Lower leg skin (tissue), 3 donors: Measurements from ENCODE around the gene ZNF562.
"Not testable (repeated sequence)": the region's sequence is repeated elsewhere in the genome, so short reads cannot be mapped to it uniquely, and the experiment has no call there.

ENCODE experiments used
- POLR2A ChIP-seq, 2 donors: fragments of 450-650 bp; IDR thresholded peaks; one replicate each; pipeline ENCODE4 v1.6.1; 2016 to 2017; ENCODE audit warnings: antibody characterized with exemption in 2 of 2, mild to moderate bottlenecking in 1 of 2, moderate library complexity in 1 of 2
- TF ChIP-seq, protein P1 (sequence below), 3 donors: fragments of 450-650 bp; IDR thresholded peaks; one replicate each; pipeline ENCODE4 v1.5.1; 2016; ENCODE audit warnings: antibody characterized with exemption in 3 of 3, mild to moderate bottlenecking in 3 of 3, moderate library complexity in 2 of 3

- TF ChIP-seq, protein P1, sequence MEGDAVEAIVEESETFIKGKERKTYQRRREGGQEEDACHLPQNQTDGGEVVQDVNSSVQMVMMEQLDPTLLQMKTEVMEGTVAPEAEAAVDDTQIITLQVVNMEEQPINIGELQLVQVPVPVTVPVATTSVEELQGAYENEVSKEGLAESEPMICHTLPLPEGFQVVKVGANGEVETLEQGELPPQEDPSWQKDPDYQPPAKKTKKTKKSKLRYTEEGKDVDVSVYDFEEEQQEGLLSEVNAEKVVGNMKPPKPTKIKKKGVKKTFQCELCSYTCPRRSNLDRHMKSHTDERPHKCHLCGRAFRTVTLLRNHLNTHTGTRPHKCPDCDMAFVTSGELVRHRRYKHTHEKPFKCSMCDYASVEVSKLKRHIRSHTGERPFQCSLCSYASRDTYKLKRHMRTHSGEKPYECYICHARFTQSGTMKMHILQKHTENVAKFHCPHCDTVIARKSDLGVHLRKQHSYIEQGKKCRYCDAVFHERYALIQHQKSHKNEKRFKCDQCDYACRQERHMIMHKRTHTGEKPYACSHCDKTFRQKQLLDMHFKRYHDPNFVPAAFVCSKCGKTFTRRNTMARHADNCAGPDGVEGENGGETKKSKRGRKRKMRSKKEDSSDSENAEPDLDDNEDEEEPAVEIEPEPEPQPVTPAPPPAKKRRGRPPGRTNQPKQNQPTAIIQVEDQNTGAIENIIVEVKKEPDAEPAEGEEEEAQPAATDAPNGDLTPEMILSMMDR (IDR thresholded peaks at IDR 0.05): not testable (repeated sequence)
- not testable (repeated sequence) for TF ChIP-seq POLR2A (IDR thresholded peaks at IDR 0.05)
These were observed 23.4 kb downstream of the ZNF562 start for GRCh38 chr19:9651464-9651863.
